Skeletal muscle tissue (tissue), 4 donors: ENCODE measurements around the gene MAP4K3. TPM values are rescaled to one million over a fixed set of nuclear protein-coding genes. Genes with fewer than 3 reads are reported as not detected.

Source experiments
- H3K27ac ChIP-seq: one replicate; pipeline ENCODE4 v1.7.0; 2013; ENCODE audit warnings: mild to moderate bottlenecking, low read depth, low read length, inconsistent platforms
- H3K27me3 ChIP-seq, 3 donors: one replicate each; pipeline ENCODE4 v1.7.0; 2013; ENCODE audit warnings: low read length in 3 of 3; ENCODE audit not compliant: control insufficient read depth in 3 of 3, insufficient read depth in 3 of 3
- H3K36me3 ChIP-seq, 3 donors: one replicate each; pipeline ENCODE4 v1.7.0; 2013; ENCODE audit warnings: low read length in 3 of 3; ENCODE audit not compliant: control insufficient read depth in 3 of 3, insufficient read depth in 3 of 3
- H3K4me1 ChIP-seq, 3 donors: one replicate each; pipeline ENCODE4 v1.7.0; 2013; ENCODE audit warnings: low read length in 3 of 3, mild to moderate bottlenecking in 3 of 3; ENCODE audit not compliant: control insufficient read depth in 3 of 3, insufficient read depth in 3 of 3
- H3K4me3 ChIP-seq, 3 donors: one replicate each; pipeline ENCODE4 v1.7.0; 2013; ENCODE audit warnings: low read length in 3 of 3
- H3K9ac ChIP-seq, 3 donors: one replicate each; pipeline ENCODE4 v1.7.0; 2013; ENCODE audit warnings: low read length in 3 of 3, mild to moderate bottlenecking in 3 of 3, moderate library complexity in 2 of 3, low read depth in 1 of 3
- H3K9me3 ChIP-seq, 3 donors: one replicate each; pipeline ENCODE4 v1.7.0; 2013; ENCODE audit warnings: low read length in 3 of 3; ENCODE audit not compliant: control insufficient read depth in 3 of 3
- total RNA-seq: library from RNA; depleted of rRNA; stranded (reverse); fragments of >200 nt; gene quantifications from one replicate; pipeline ENCODE4 v1.2.3, GENCODE V29; 2014
- donor health status: Osteomylitis.

MAP4K3 gene
- total RNA-seq, 1 donor from 2014 or later: 59.5 TPM

DNA sequence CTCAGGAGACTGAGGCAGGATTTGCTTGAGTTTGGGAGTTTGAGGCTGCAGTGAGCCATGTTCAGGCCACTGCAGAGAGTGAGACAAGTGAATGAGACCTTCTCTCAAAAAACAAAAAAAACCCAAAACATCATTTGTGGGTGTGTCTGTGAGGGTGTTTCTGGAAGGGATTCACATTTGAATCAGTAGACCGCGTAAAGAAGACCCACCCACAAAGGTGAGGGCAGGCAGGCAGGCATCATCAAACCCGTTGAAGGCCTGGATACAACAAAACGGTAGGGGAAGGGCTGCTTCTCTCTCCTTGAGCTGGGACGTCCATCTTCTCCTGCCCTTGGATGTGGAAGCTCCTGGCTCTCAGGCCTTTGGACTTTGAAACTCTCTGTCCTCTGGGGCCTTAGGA is 218.7 kb downstream of the MAP4K3 start:
- Histone ChIP-seq H3K9ac (no peak overlapping the region), H3K9me3 (no peaks in the 10 kb centered on the region), H3K36me3 (no peaks in the 10 kb centered on the region), H3K27me3 (no peaks in the 10 kb centered on the region), H3K4me1 (no peaks in the 10 kb centered on the region), H3K4me3 (no peak overlapping the region), H3K27ac (no peak overlapping the region)

DNA sequence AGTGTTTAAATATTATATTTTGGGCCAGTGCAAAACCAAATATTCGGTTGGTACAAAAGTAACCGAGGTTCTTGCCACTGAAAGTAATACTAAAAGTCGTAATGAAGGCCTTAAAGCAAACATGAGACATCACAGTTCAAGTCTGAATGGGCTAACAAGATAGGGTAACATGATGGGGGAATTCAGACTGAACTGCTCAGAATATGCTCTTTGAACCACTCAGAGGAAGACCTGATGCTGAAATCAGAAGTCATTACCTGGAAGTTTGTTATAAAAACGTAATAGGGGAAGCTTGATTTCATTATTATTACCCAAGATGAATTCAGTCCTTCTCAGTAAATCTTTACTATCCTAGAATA is 219.9 kb downstream of the MAP4K3 start:
- Histone ChIP-seq H3K27me3 (no peaks in the 10 kb centered on the region), H3K4me1 (no peaks in the 10 kb centered on the region), H3K27ac (no peak overlapping the region), H3K9me3 (no peaks in the 10 kb centered on the region), H3K36me3 (no peaks in the 10 kb centered on the region), H3K9ac (no peak overlapping the region), H3K4me3 (no peak overlapping the region)

DNA sequence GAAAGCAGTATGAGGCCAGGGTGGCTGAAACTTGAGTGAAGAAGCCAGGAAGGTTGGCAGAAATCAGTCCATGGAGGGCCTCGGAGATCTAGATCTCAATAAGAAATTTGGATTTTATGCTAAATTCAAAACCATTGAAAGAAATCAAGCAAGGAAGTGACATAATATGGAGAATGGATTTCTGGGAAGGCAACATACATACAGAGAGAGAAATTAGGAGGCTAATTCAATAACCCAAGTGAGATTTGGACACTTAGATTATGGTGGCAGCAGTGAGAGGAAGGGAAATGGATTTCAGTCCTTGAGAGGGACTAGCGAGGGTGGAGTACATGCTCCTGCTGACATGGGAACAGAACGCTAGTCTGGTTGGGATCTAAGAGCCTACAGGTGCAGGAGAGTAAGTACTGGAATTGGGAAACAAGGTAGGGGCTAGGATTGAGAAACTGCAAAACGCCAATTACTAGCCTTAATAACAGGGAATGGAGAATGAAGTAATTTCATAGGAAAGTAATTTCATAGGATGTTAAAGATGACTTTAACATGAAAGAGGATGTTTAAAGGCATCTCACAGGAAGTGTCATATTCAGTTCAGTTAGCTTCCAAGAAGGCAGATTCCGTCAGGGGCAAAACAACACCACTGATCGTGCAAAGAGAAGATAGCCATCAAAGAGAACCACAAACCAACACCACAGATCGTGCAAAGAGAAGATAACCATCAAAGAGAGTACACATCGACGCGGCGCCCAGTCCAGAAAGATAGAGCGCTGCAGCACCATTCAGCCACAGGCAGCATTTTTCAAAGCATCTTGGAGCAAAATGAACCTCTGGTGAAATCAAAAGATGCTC is 220.5 kb downstream of the MAP4K3 start:
- H3K9me3 ChIP-seq: no peaks in the 10 kb centered on the region
- no peaks in the 10 kb centered on the region for H3K4me1 ChIP-seq
- no peaks in the 10 kb centered on the region for H3K36me3 ChIP-seq
- no peak overlapping the region for H3K27ac ChIP-seq
- H3K9ac ChIP-seq: no peak overlapping the region
- H3K27me3 ChIP-seq: no peaks in the 10 kb centered on the region
- no peak overlapping the region for H3K4me3 ChIP-seq

DNA sequence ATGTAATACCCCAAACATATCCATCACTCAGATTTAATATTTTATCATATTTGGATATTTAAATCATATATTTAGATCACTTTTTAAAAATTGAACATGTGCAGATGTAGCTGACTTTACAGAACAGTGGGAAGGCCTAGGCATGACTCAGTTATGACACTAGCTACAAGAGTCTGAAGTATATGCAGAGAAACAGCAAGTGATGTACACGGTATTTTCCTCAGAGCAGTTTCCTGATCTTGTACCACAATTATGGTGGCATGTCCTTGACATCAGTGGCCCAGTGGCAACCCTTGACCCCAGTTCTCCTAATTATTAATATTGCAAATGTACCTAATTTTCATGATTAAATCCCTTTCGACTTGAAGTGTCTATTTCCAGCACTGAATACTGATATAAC is 221.5 kb downstream of the MAP4K3 start:
- no peak overlapping the region for H3K27ac ChIP-seq

DNA sequence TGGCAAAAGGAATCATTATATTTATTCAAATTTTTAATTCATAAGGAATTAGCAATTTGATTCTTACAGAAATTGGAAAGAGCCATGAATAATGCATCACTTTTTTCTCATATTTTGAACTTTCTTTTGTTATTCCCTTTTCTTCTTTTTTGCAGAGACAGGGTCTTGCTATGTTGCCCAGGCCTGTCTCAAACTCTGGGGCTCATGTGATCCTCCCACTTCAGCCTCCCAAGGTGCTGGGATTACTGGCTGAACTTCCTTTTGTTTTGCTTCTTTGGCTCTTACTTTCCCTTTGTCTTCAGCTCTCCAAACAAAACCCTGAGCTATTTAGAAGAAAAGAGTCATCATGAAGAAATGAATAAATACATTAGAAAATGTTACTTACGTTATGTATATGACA is 224.1 kb downstream of the MAP4K3 start:
- Histone ChIP-seq H3K27me3 (no peaks in the 10 kb centered on the region), H3K27ac (no peak overlapping the region), H3K9me3 (no peaks in the 10 kb centered on the region), H3K9ac (no peak overlapping the region), H3K4me3 (no peak overlapping the region), H3K4me1 (no peaks in the 10 kb centered on the region), H3K36me3 (no peaks in the 10 kb centered on the region)

More for the DNA sequence above, 221.5 kb downstream of the MAP4K3 start:
- no peaks in the 10 kb centered on the region for H3K27me3 ChIP-seq
- no peaks in the 10 kb centered on the region for H3K36me3 ChIP-seq
- no peaks in the 10 kb centered on the region for H3K9me3 ChIP-seq
- H3K4me1 ChIP-seq: no peaks in the 10 kb centered on the region
- H3K4me3 ChIP-seq: no peak overlapping the region
- no peak overlapping the region for H3K9ac ChIP-seq

DNA sequence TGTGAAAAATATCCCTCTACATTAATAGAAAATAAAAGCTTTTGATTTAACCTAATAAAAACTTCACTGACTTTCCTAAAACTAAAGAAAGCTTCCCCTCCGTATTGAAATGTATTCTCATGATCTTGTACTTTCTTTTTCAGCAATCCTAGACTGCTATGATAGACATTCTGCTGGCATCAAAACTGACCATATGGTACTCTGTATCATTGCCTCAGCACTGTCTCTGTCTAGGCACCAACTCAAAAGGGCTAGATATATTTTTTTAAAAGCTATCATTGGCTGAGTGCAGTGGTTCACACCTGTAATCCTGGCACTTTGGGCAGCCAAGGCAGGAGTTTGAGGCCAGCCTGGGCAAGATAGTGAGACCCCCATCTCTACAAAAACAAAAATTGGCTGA is 226.2 kb downstream of the MAP4K3 start:
- H3K27ac ChIP-seq: no peak overlapping the region
- no peaks in the 10 kb centered on the region for H3K27me3 ChIP-seq
- no peak overlapping the region for H3K9ac ChIP-seq
- no peaks in the 10 kb centered on the region for H3K36me3 ChIP-seq
- H3K4me3 ChIP-seq: no peak overlapping the region
- H3K9me3 ChIP-seq: no peaks in the 10 kb centered on the region
- H3K4me1 ChIP-seq: no peaks in the 10 kb centered on the region

DNA sequence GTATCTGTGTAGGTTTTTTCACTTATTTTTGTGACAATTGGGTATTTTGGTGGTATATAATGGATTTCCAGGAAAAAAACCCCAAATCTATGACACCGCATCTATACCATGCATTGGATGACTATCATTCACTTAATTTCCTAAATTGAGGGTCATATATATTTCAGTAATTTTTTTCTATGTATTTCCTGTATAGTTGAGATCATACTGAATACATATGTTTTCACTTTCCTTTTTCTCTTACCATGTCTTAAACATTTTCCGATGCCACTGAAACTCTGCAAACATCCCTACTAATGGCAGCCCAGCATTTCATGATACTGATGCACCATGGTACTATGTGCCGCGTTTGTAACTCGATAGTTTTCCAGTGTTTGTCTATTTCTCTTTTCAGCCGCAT is 233.7 kb downstream of the MAP4K3 start:
- no peaks in the 10 kb centered on the region for H3K27me3 ChIP-seq
- H3K9me3 ChIP-seq: no peaks in the 10 kb centered on the region
- H3K4me1 ChIP-seq: no peaks in the 10 kb centered on the region

DNA sequence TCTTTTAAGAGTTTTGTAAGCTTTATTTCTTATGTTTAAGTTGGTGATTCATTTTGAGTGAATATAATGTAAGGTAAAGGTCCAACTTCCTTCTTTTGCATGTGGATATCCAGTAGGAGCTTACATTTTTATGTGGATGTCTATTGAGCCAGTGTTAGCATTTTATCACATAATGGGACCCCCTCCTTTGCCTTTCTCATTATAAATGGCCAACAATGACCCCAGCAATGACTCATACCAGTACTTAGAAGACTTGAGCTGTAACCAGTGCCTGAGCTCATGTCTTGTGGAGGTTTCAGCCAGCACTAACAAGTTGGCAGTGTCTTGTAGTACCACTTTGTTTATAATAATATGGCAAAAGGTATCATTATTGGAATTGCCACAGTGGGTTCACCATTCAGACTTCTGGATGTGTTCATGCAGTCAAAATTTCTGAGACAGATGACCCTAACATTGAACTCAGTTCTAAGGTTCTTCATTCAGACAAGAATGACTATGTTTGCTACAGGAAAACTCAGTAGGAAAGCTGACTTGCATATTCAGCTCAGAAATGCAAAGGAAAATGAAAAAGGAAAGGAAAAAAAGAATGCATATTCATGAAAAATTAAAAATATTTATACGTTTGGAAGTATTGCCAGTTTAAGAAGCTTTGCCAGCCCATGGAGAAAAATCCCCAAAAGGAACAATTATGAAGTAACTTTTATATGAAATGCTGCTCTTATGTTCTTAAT is 234.3 kb downstream of the MAP4K3 start:
- H3K4me1 ChIP-seq: no peaks in the 10 kb centered on the region
- no peaks in the 10 kb centered on the region for H3K27me3 ChIP-seq
- no peaks in the 10 kb centered on the region for H3K36me3 ChIP-seq
- no peak overlapping the region for H3K4me3 ChIP-seq
- no peak overlapping the region for H3K9ac ChIP-seq
- H3K27ac ChIP-seq: no peak overlapping the region
- H3K9me3 ChIP-seq: peaks cover 0 to 2% (median 0%) of the 10 kb centered on the region in 3 donors

More for the DNA sequence above, 233.7 kb downstream of the MAP4K3 start:
- H3K9ac ChIP-seq: no peak overlapping the region
- H3K36me3 ChIP-seq: no peaks in the 10 kb centered on the region
- no peak overlapping the region for H3K27ac ChIP-seq
- no peak overlapping the region for H3K4me3 ChIP-seq
